PC-3 (cell line): ENCODE measurements around the gene SPIRE1. TPM values are rescaled to one million over a fixed set of nuclear protein-coding genes. Genes with fewer than 3 reads are reported as not detected.

ENCODE experiments used
- ATAC-seq: fragments of 200-7000 bp; cut with Tn5 transposase; 2 replicates; pipeline ENCODE4 v1.9.1; 2020; ENCODE audit warnings: mild to moderate bottlenecking, moderate library complexity
- BruUV-seq: library from RNA; stranded (reverse); fragments of 400-500 nt; replicated peaks from 2 replicates; lab custom pipeline; 2021; lab: Mats Ljungman, UMichigan
- CTCF ChIA-PET: fragments of 300-600 bp; sonication (Branson Sonifier 250); formaldehyde crosslinking; loops from one replicate; lab custom pipeline; 2022; ENCODE audit warnings: antibody characterized with exemption; lab: Charles Lee
- POLR2A ChIA-PET: fragments of 300-600 bp; sonication (Branson Sonifier 250); formaldehyde crosslinking; loops from one replicate; lab custom pipeline; 2022; ENCODE audit warnings: antibody characterized with exemption; ENCODE audit not compliant: unreplicated experiment; lab: Charles Lee
- DNase-seq: peaks from one replicate; pipeline ENCODE4 v3.0.0-alpha.2; 2015
- H2AFZ ChIP-seq: fragments of 300-600 bp; sonication (generic); 2 replicates; pipeline ENCODE4 v1.6.0; 2016; ENCODE audit warnings: antibody characterized with exemption, low read length
- H3F3A ChIP-seq: fragments of 300-600 bp; sonication (generic); one replicate; pipeline ENCODE4 v1.6.0; 2017; ENCODE audit warnings: antibody characterized with exemption, low read length, control low read depth, mild to moderate bottlenecking; ENCODE audit not compliant: unreplicated experiment
- H3K27ac ChIP-seq: fragments of 300-600 bp; sonication (generic); 2 replicates; pipeline ENCODE4 v1.5.1; 2016; ENCODE audit warnings: mild to moderate bottlenecking, low read length
- H3K27me3 ChIP-seq: fragments of 300-600 bp; sonication (generic); 2 replicates; pipeline ENCODE4 v1.6.1; 2016; ENCODE audit warnings: low read length, mixed read lengths
- H3K36me3 ChIP-seq: fragments of 300-600 bp; sonication (generic); 2 replicates; pipeline ENCODE4 v1.6.1; 2016; ENCODE audit warnings: low read depth, mixed run types, low read length, mixed read lengths
- H3K4me1 ChIP-seq: fragments of 300-600 bp; sonication (generic); 2 replicates; pipeline ENCODE4 v1.5.1; 2016; ENCODE audit warnings: low read length; ENCODE audit not compliant: insufficient read depth
- H3K4me2 ChIP-seq: fragments of 300-600 bp; sonication (generic); 2 replicates; pipeline ENCODE4 v1.6.0; 2016; ENCODE audit warnings: low read length
- H3K4me3 ChIP-seq: fragments of 300-600 bp; sonication (generic); 2 replicates; pipeline ENCODE4 v1.5.1; 2016; ENCODE audit warnings: mild to moderate bottlenecking, low read length, mixed read lengths
- H3K79me2 ChIP-seq: fragments of 300-600 bp; sonication (generic); 2 replicates; pipeline ENCODE4 v1.6.1; 2017; ENCODE audit warnings: low read length, mixed read lengths
- H3K9ac ChIP-seq: fragments of 300-600 bp; sonication (generic); 2 replicates; pipeline ENCODE4 v1.6.0; 2016; ENCODE audit warnings: mild to moderate bottlenecking, low read length
- H3K9me2 ChIP-seq: fragments of 300-600 bp; sonication (generic); replicated peaks from 2 replicates; pipeline ENCODE4 v1.6.1; 2016; ENCODE audit warnings: mixed run types, low read length, mixed read lengths
- H3K9me3 ChIP-seq: fragments of 300-600 bp; sonication (generic); 2 replicates; pipeline ENCODE4 v1.6.1; 2016; ENCODE audit warnings: low read length, mixed read lengths
- H4K20me1 ChIP-seq: fragments of 300-600 bp; sonication (generic); 2 replicates; pipeline ENCODE4 v1.6.1; 2016; ENCODE audit warnings: low read length, mixed read lengths
- CTCF ChIP-seq: fragments of 300-600 bp; sonication (generic); conservative IDR thresholded peaks from 2 replicates; pipeline ENCODE4 v1.5.1; 2017; ENCODE audit warnings: antibody characterized with exemption, low read depth, mild to moderate bottlenecking, low read length
- EZH2 ChIP-seq: fragments of 300-600 bp; sonication (generic); IDR thresholded peaks from one replicate; pipeline ENCODE4 v1.6.1; 2017; ENCODE audit warnings: antibody characterized with exemption, mild to moderate bottlenecking, low read length; ENCODE audit not compliant: unreplicated experiment
- EZH2phosphoT487 ChIP-seq: fragments of 300-600 bp; sonication (generic); IDR thresholded peaks from 2 replicates; pipeline ENCODE4 v1.6.1; 2018; ENCODE audit warnings: mild to moderate bottlenecking, antibody characterized with exemption, low read length, borderline replicate concordance
- intact Hi-C: fragments of 100-400 bp; cut with micrococcal nuclease; formaldehyde crosslinking; loops from 2 replicates; pipeline ENCODE4 v1.9.0; 2023
- total RNA-seq: library from RNA; depleted of rRNA; stranded (reverse); fragments of >200 nt; gene quantifications from 2 replicates; pipeline ENCODE4 v1.2.3, GENCODE V29; 2014

SPIRE1 gene
- total RNA-seq, 1 experiment from 2014 or later: 32.4 TPM

- no peaks in the 10 kb centered on the region for H3F3A ChIP-seq
- no peak overlapping the region for H3K27ac ChIP-seq
- ChIA-PET POLR2A (no interaction called here), CTCF (no interaction called here)
- H4K20me1 ChIP-seq: no peaks in the 10 kb centered on the region
- no peaks in the 10 kb centered on the region for H3K27me3 ChIP-seq
- H3K79me2 ChIP-seq: no peaks in the 10 kb centered on the region
- no peak for TF ChIP-seq EZH2phosphoT487
- no peak for TF ChIP-seq EZH2
- TF ChIP-seq CTCF: no peak
- no peaks in the 10 kb centered on the region for H3K4me1 ChIP-seq
- no peaks in the 10 kb centered on the region for H3K9me2 ChIP-seq
- H3K36me3 ChIP-seq: peaks cover 5% of the 10 kb centered on the region
- ATAC-seq: no peak
- H3K9ac ChIP-seq: no peak overlapping the region
- DNase-seq: no peak
- no peak overlapping the region for H2AFZ ChIP-seq
- intact Hi-C loops: no loop called here
- no peak overlapping the region for H3K4me2 ChIP-seq
- H3K4me3 ChIP-seq: no peak overlapping the region
- BruUV-seq: no TSS peak
- H3K9me3 ChIP-seq: no peaks in the 10 kb centered on the region
Observed at GRCh38 chr18:12432881-12433280, 225.0 kb downstream of the SPIRE1 start.

GRCh38 chr18:12432196-12432595 is 225.7 kb downstream of the SPIRE1 start:
- CTCF ChIA-PET: no interaction called here
- H3K36me3 ChIP-seq: peaks cover 6% of the 10 kb centered on the region
- POLR2A ChIA-PET: no interaction called here

GRCh38 chr18:12431561-12431960 is 226.3 kb downstream of the SPIRE1 start:
- Histone ChIP-seq H3F3A (no peaks in the 10 kb centered on the region), H3K27me3 (no peaks in the 10 kb centered on the region), H4K20me1 (no peaks in the 10 kb centered on the region), H3K27ac (no peak overlapping the region), H3K9me3 (no peaks in the 10 kb centered on the region), H2AFZ (no peak overlapping the region), H3K4me3 (no peak overlapping the region), H3K36me3 (peaks cover 12% of the 10 kb centered on the region), H3K4me2 (no peak overlapping the region), H3K79me2 (no peaks in the 10 kb centered on the region), H3K9ac (no peak overlapping the region), H3K9me2 (no peaks in the 10 kb centered on the region), H3K4me1 (no peaks in the 10 kb centered on the region)
- CTCF ChIA-PET: no interaction called here
- BruUV-seq: no TSS peak
- ATAC-seq: no peak
- intact Hi-C loops: no loop called here
- TF ChIP-seq EZH2 (no peak), CTCF (no peak), EZH2phosphoT487 (no peak)
- DNase-seq: no peak
- POLR2A ChIA-PET: no interaction called here

More at GRCh38 chr18:12432196-12432595, 225.7 kb downstream of the SPIRE1 start:
- no peak for ATAC-seq
- no peaks in the 10 kb centered on the region for H3K9me2 ChIP-seq
- DNase-seq: no peak
- intact Hi-C loops: no loop called here
- H3K27ac ChIP-seq: no peak overlapping the region
- H3K27me3 ChIP-seq: no peaks in the 10 kb centered on the region
- no peaks in the 10 kb centered on the region for H4K20me1 ChIP-seq
- no TSS peak for BruUV-seq
- no peaks in the 10 kb centered on the region for H3K9me3 ChIP-seq
- H3F3A ChIP-seq: no peaks in the 10 kb centered on the region
- H3K9ac ChIP-seq: no peak overlapping the region
- H2AFZ ChIP-seq: no peak overlapping the region
- no peaks in the 10 kb centered on the region for H3K4me1 ChIP-seq
- H3K4me2 ChIP-seq: no peak overlapping the region
- H3K79me2 ChIP-seq: no peaks in the 10 kb centered on the region
- no peak for TF ChIP-seq EZH2phosphoT487
- TF ChIP-seq CTCF: no peak
- TF ChIP-seq EZH2: no peak
- H3K4me3 ChIP-seq: no peak overlapping the region
